Sigmoid colon (tissue), 7 donors: Measurements from ENCODE around the gene MMP11. TPM values are rescaled to one million over a fixed set of nuclear protein-coding genes. Genes with fewer than 3 reads are reported as not detected.

Experiments used
- DNase-seq: peaks from one replicate; pipeline ENCODE4 v3.0.0-alpha.2; 2019
- H3K27ac ChIP-seq, 4 donors: fragments of 200-600 bp; sonication (generic); one replicate each; pipeline ENCODE4 v1.5.1; 2016 to 2019; ENCODE audit warnings: mild to moderate bottlenecking in 1 of 4
- H3K27me3 ChIP-seq, 3 donors: fragments of 200-600 bp; sonication (generic); one replicate each; pipeline ENCODE4 v1.5.1; 2019; ENCODE audit warnings: mild to moderate bottlenecking in 1 of 3
- H3K36me3 ChIP-seq, 4 donors: fragments of 200-600 bp; sonication (generic); one replicate each; pipeline ENCODE4 v1.5.1; 2016 to 2019
- H3K4me1 ChIP-seq, 4 donors: fragments of 200-600 bp; sonication (generic); one replicate each; pipeline ENCODE4 v1.5.1; 2017 to 2019
- H3K4me3 ChIP-seq, 4 donors: fragments of 200-600 bp; sonication (generic); one replicate each; pipeline ENCODE4 v1.5.1; 2017 to 2019; ENCODE audit warnings: mild to moderate bottlenecking in 2 of 4, moderate library complexity in 1 of 4
- H3K9me3 ChIP-seq, 4 donors: fragments of 200-600 bp in 3 of 4; sonication (generic) in 3 of 4; one replicate each; pipeline versions ENCODE4 v1.5.1 to v1.6.1; 2013 to 2019
- EP300 ChIP-seq, 4 donors: sonication (generic); formaldehyde crosslinking; IDR thresholded peaks; one replicate each; pipeline ENCODE4 v1.6.1; 2017; ENCODE audit warnings: antibody characterized with exemption in 4 of 4
- POLR2A ChIP-seq, 2 donors: fragments of 450-650 bp; IDR thresholded peaks; one replicate each; pipeline ENCODE4 v1.6.1; 2016; ENCODE audit warnings: antibody characterized with exemption in 2 of 2, mild to moderate bottlenecking in 2 of 2, moderate library complexity in 2 of 2
- POLR2AphosphoS5 ChIP-seq, 4 donors: sonication (generic); formaldehyde crosslinking; IDR thresholded peaks; one replicate each; pipeline ENCODE4 v1.6.1; 2017; ENCODE audit warnings: antibody characterized with exemption in 4 of 4
- WGBS, 2 donors: extraction: QIAGEN DNeasy Blood & Tissue Kit; methylation state at CpG; one replicate each; pipeline ENCODE4 v1.1.7; 2013; 5-methylcytosine and 5-hydroxymethylcytosine counted together
- intact Hi-C: fragments of 100-400 bp; cut with DNase I; formaldehyde crosslinking; loops from one replicate; pipeline ENCODE4 v1.15.1; 2023
- polyA plus RNA-seq, 3 donors: library from polyadenylated mRNA; stranded (reverse); fragments of 200-250 nt; gene quantifications; one replicate each; pipeline ENCODE4 v1.2.3, GENCODE V29; 2013
- total RNA-seq, 4 donors: library from RNA; depleted of rRNA; stranded (reverse); fragments of >200 nt; gene quantifications; one replicate each; pipeline ENCODE4 v1.1.0, GENCODE V29; 2016
- TF ChIP-seq, protein P1 (sequence below), 4 experiments: fragments of 450-650 bp in 3 of 4; fragments of 200-600 bp in 1 of 4; IDR thresholded peaks; one replicate each; pipeline ENCODE4 v1.5.1; 2016 to 2019; ENCODE audit warnings: antibody characterized with exemption in 4 of 4, mild to moderate bottlenecking in 3 of 4, moderate library complexity in 2 of 4
- donor health status: healthy with polysubstance abuse.
- donor health status: Bipolar disorder and iron deficiency.
- donor health status: healthy.

Gene MMP11
- total and polyA plus RNA-seq, 7 donors = 0.60 to 9.9 (median 6.1) TPM; not detected in 1

DNA sequence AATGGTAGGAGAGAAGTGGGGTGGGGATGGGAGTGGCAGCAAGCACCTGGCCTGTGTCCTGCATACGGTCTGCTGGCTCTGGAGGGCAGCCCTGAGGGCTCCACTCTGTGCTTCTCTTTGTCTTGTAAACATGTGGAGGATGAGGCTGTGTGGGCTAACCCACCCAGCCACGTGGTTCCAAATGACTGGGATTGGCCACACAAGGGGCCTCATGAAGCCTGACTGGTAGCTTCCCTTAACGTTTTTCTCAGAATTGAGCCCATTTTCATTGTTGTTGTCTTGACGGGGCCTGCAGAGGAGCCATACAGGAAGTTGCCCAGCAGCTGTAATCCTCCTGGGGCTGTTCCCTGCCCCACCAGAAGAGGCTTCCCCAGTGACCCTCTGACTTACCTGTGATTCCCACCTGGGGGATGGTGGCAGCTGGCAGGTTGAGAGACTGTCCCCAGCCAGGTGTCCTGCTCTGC, 48.1 kb downstream of the MMP11 start:
- DNase-seq = no peak
- 22 to 27% methylated on average over 4 of the region's 4 CpGs for WGBS, 2 donors
- peaks cover 39 to 100% (median 67%) of the 10 kb centered on the region in 4 donors for H3K36me3 ChIP-seq
- no peaks in the 10 kb centered on the region for H3K9me3 ChIP-seq
- H3K27me3 ChIP-seq = no peaks in the 10 kb centered on the region
- H3K4me3 ChIP-seq = no peak overlapping the region
- intact Hi-C loops = no loop called here
- no peak for TF ChIP-seq EP300 (IDR thresholded peaks at IDR 0.05)
- TF ChIP-seq, protein P1, sequence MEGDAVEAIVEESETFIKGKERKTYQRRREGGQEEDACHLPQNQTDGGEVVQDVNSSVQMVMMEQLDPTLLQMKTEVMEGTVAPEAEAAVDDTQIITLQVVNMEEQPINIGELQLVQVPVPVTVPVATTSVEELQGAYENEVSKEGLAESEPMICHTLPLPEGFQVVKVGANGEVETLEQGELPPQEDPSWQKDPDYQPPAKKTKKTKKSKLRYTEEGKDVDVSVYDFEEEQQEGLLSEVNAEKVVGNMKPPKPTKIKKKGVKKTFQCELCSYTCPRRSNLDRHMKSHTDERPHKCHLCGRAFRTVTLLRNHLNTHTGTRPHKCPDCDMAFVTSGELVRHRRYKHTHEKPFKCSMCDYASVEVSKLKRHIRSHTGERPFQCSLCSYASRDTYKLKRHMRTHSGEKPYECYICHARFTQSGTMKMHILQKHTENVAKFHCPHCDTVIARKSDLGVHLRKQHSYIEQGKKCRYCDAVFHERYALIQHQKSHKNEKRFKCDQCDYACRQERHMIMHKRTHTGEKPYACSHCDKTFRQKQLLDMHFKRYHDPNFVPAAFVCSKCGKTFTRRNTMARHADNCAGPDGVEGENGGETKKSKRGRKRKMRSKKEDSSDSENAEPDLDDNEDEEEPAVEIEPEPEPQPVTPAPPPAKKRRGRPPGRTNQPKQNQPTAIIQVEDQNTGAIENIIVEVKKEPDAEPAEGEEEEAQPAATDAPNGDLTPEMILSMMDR (IDR thresholded peaks at IDR 0.05) = no peak
- TF ChIP-seq POLR2AphosphoS5 (IDR thresholded peaks at IDR 0.05) = no peak
- no peak for TF ChIP-seq POLR2A (IDR thresholded peaks at IDR 0.05)
- H3K4me1 ChIP-seq = no peaks in the 10 kb centered on the region
- no peak overlapping the region for H3K27ac ChIP-seq

DNA sequence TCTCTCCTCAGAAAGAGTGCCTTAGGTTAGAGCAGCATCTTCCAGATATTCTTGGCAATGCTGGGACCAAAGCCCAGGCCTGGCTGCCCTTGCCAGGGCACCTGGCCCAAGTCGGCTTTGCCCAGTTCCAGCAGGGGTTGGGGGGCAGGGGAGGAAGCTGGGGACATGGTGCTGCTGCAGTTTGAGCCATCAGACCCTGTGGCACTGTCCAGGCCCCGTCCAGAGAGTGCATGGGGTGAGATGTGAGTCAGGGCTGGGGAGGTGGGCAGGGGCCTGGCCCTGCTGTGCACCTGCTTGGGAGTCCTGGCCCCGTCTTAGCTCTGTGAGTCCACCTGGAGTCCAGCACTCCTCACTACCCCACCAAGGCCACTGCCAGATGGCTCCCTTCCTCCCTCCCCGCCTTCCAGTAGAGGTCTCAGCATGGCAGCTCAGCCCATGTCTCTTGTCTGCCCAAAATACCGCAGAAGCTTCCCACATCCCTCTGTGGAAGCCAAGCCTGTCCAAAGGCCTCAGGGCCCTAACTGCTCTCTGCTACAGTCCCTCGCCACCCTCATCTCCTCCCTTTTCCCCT, 49.5 kb downstream of the MMP11 start:
- H3K27ac ChIP-seq = no peak overlapping the region
- intact Hi-C loops = no loop called here
- H3K27me3 ChIP-seq = no peaks in the 10 kb centered on the region
- no peak for DNase-seq
- H3K4me3 ChIP-seq = no peak overlapping the region
- peaks cover 42 to 100% (median 69%) of the 10 kb centered on the region in 4 donors for H3K36me3 ChIP-seq
- H3K4me1 ChIP-seq = no peaks in the 10 kb centered on the region
- TF ChIP-seq EP300 (IDR thresholded peaks at IDR 0.05) (no peak), POLR2AphosphoS5 (IDR thresholded peaks at IDR 0.05) (no peak), POLR2A (IDR thresholded peaks at IDR 0.05) (no peak)
- TF ChIP-seq, protein P1 (IDR thresholded peaks at IDR 0.05) = no peak
- no peaks in the 10 kb centered on the region for H3K9me3 ChIP-seq
- 76 to 93% methylated on average over 6 of the region's 6 CpGs for WGBS, 2 donors

GRCh38 chr22:23823331-23823791, 50.7 kb downstream of the MMP11 start:
- WGBS, 2 donors = 87 to 94% methylated on average over 14 of the region's 14 CpGs
- peak; percentile 32 for DNase-seq
- intact Hi-C loops = no loop called here
- no peaks in the 10 kb centered on the region for H3K27me3 ChIP-seq
- TF ChIP-seq POLR2A (IDR thresholded peaks at IDR 0.05) = no peak
- TF ChIP-seq, protein P1 (IDR thresholded peaks at IDR 0.05) = no peak
- no peak for TF ChIP-seq POLR2AphosphoS5 (IDR thresholded peaks at IDR 0.05)
- no peak for TF ChIP-seq EP300 (IDR thresholded peaks at IDR 0.05)
- H3K4me3 ChIP-seq = no peak overlapping the region
- peaks cover 51 to 98% (median 68%) of the 10 kb centered on the region in 4 donors for H3K36me3 ChIP-seq
- no peaks in the 10 kb centered on the region for H3K4me1 ChIP-seq
- no peak overlapping the region for H3K27ac ChIP-seq
- no peaks in the 10 kb centered on the region for H3K9me3 ChIP-seq

GRCh38 chr22:23824476-23825245, 52.0 kb downstream of the MMP11 start:
- no peaks in the 10 kb centered on the region for H3K9me3 ChIP-seq
- peak; percentile 43 for DNase-seq
- no peak overlapping the region for H3K27ac ChIP-seq
- H3K36me3 ChIP-seq = peaks cover 52 to 98% (median 60%) of the 10 kb centered on the region in 4 donors
- no peaks in the 10 kb centered on the region for H3K4me1 ChIP-seq
- 90 to 95% methylated on average over 13 of the region's 13 CpGs for WGBS, 2 donors
- intact Hi-C loops = no loop called here
- H3K27me3 ChIP-seq = no peaks in the 10 kb centered on the region
- no peak overlapping the region for H3K4me3 ChIP-seq
- TF ChIP-seq EP300 (IDR thresholded peaks at IDR 0.05) = no peak
- no peak for TF ChIP-seq POLR2A (IDR thresholded peaks at IDR 0.05)
- TF ChIP-seq POLR2AphosphoS5 (IDR thresholded peaks at IDR 0.05) = no peak
- TF ChIP-seq, protein P1 (IDR thresholded peaks at IDR 0.05) = no peak
